ENCODE measurements around the gene INSL3.
A peak's percentile ranks its signal among the peaks of the same experiment; 100 is the strongest.

Gene INSL3

DNA sequence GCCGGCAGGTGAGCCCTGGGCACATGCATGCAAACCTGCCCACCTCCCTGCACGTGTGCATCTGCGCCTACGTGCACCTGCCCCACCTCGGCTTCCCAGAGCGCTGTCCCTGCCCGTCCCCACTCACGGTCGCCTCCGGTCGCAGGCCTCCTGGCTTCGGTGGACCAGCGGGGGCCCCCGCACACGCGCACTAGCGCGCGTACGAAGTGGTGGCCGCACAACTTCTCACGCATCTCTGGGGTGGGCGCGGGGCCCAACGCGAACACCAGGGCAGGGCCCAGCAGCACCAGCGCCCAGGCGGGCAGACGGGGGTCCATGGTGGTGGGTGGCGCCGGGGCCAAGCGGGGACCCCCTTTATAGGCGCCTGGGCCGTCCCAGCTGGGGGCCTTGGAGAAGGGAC, at the start of gene INSL3:
TSS of gene INSL3 (minus strand) at position 330 of the 400 bp plus-strand sequence. CDS start at position 317, 13 bp downstream.
- no peak for DNase-seq

GRCh38 chr19:17869114-17869608, 47.8 kb upstream of the INSL3 start:
- DNase-seq = no peak

DNA sequence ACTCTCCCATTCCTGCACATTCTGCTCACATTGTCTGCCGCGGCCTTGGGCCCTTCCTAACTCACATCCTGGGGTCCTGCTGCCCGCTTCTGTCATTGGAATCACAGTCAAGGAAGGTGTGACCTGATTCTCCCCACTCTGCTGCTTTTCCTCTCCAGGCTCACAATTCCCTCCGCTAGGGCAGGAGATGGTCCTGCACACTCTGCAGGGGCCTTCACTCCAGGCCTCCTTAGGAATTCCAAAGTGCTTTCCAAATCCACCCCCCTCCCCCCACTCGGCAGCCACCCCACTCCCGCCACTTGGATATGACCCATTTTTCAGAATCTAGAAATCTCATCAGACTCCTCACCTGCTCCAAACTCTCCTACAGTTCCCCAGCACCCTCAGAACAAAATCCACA, 47.4 kb upstream of the INSL3 start:
- no peak for DNase-seq

DNA sequence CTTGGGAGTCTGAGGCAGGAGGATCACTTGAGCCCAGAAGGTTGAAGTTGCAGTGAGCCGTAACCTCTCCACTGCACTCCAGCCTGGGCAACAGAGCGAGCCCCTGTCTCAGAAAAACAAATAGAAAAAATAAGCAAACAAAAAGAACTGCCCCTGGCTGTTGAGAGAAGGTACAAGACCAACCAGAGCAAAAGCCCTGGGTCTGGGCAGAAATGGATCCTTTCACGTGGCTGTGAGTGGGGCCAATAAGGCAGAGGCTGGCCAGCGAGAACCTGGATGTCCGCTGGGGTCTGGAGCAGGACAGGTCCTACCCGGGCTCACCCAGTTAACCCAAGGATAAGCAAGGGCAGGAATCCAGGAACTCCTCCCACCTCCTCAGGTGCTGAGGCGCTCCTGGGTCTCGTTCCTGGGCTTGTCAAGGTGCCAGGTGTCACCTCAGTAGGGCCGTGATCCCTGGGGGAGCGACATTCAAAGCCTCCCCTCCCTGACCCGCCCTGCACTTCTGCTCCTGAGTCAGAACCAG, 45.7 kb upstream of the INSL3 start:
- DNase-seq = no peak

DNA sequence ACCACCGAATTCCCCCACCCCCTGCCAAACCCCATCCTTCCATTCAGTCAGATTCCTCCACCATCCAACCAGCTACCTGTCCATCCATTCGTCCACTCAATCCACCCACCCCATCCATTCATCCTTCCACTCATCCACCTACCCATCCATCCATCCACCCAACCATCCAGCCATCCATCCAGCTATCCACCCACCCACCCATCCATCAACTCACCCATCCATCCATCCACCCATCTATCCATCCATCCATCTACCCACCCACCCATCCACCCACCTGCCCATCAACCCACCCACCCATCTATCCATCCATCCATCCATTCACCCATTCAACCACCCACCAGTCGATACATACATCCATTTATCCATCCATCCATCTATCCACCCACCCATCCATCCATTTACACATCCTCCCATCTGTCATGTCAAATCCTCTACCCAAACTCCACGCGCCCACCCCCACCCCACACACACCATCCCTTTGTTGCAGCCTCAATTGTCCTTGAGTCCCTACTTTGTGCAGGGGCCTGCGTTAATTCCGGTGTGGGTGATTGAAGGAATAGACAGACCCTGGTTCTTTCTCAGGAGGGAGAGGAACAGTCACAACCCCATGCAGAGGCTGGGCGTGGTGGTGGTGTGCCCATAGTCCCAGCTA, 45.1 kb upstream of the INSL3 start:
- no peak for DNase-seq

- no peak for DNase-seq
Observed at GRCh38 chr19:17865364-17866311, 44.3 kb upstream of the INSL3 start.

- DNase-seq = no peak
Observed at GRCh38 chr19:17863520-17864182, 42.3 kb upstream of the INSL3 start.

DNA sequence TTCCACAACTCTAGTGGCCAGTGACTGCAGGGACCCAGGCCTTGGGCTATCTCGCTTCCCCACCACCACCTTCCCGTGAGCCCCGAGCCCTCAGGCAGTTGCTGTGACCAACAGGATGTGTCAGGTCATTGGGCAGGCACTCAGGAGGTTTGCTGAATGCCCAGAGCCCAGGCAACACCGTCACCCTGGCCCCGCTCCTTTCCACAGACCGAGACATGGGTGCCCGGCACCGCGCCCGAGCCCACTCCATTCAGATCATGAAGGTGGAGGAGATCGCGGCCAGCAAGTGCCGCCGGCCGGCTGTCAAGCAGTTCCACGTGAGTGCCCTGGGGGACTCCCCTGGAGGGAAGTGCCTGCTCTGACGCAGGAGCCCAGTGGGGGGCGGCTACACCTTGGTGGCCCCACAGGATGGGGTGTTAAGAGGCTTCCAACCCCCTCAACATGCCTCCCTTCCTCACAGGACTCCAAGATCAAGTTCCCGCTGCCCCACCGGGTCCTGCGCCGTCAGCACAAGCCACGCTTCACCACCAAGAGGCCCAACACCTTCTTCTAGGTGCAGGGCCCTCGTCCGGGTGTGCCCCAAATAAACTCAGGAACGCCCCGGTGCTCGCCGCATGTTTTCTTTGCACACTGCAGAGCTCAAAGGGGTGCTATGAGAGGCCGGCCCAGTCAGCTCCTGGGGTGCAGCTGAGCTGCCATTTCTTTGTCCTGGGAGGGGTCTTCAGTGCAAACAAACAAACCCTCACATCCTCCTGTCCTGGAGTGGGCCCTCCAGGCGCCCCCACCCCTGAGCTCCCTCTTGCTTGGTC, 41.6 kb upstream of the INSL3 start:
- DNase-seq = no peak

GRCh38 chr19:17861542-17862402, 40.5 kb upstream of the INSL3 start:
- DNase-seq = no peak

DNA sequence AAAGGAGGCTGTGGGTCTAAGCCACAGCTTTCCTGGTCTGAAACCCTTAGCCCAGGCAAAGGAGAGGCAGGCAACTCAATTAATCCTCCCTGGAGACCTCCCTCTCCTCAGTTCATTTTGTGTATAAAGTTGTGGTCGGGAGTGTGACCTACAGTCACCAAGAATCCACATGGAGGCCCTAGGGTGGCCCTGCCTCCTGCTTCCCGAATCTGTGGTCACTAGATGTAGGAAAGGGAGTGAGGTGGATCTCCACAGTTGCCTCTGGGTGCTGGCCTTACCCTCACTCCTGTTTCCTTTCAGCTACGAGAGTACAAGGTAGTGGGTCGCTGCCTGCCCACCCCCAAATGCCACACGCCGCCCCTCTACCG, 39.7 kb upstream of the INSL3 start:
- DNase-seq = no peak

- no peak for DNase-seq
Observed at GRCh38 chr19:17860331-17860992, 39.1 kb upstream of the INSL3 start.

DNA sequence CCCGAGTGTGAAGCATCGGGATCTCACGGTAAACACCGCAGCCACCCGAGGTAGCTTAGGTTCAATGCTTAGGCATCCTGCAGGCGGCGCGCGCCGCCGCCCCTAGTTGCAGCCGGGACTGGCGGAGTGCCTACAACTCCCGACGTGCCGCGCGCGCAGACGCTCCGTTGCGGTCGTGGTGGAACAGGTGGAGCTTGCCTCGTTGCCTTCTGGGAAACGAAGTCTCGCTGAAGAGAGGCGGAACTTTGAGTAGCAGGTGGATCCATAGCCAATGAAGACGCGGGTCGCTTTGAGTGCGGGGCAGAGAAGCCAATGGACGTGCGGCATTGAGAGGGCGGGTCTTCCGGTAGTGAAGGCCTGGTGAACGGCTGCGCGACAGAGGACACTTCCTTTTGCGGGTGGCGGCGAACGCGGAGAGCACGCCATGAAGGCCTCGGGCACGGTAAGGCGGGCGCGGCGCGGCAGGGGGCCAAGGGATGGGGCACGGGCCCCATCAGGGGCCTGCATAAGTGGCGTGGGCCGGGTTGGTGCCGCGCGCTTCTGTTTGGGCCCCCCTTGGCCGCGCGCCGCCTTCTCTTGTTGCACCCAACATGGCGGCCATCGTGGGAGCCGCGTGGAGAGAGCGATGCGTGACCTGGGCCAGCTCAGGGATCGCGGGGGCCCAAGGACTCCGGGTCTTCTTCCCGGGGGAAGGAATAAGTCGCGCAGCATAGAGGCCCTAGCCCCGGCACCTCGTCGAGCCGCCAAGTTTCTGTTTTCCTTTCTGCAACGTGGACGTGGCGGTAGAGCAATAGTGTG, 38.4 kb upstream of the INSL3 start, which contains the start of gene RPL18A:
TSS of gene RPL18A (plus strand) at position 378 of the 798 bp plus-strand sequence. CDS start at position 425, 47 bp downstream.
- peak; percentile 77 to 100 (median 99) for DNase-seq

DNA sequence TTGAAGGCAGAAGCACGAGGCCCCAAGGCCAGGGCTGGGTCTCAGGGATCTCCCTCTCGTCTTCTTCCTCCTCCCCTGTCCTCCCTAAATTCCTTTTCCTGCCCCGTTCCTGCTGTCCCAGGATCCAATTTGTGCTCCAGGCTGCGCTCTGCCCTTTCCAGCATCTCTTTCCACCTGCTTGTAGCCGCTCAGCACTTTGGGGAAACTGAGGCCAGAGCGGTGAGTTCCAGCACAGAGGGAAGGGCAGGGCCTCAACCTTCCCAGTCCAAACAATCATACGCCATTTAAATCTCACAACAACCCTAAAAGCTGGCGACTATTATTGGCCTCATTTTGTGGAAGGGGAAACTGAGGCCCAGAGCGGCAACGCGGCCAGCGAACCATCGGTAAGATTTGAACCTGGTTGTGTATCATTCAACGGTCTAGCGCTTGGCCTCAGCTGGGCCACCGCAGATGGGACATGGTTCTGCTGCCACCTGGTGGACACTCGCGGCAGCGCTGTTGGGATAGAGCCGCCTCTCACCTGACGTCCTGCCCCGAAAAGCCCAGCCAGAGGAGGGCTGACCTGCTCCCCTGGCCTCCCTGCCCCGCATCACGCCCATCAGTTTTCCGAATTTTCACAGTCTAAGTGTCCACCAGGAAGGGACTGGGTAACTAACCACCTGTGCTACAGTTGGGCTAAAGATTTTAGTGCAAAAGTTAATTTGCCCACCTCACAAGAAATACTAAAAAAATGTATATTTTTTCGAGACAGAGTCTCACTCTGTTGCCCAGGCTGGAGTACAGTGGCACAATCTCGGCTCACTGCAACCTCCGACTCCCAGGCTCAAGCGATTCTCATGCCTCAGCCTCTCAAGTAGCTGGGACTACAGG, 34.2 kb upstream of the INSL3 start:
- peak in 51 of 56 donors; percentile 7 to 85 (median 56) for DNase-seq

DNA sequence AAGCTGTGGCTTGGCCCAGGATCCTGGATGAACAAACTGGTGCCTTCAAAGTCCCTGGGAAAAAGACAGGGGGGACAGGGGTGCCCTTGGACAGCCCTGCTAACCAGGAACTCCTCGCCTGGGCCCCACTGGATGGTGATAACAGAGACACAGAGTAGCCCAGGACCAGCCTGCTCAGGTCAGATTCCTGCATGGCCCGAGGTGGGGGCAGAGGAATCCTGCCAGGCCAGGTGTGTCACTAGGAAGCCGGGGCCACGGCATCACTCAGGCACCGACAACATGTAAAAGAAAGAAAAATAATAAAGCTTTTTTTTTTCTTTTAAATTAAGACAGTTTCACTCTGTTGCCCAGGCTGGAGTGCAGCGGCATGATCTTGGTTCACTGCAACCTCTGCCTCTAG, 32.7 kb upstream of the INSL3 start:
- DNase-seq = no peak

DNA sequence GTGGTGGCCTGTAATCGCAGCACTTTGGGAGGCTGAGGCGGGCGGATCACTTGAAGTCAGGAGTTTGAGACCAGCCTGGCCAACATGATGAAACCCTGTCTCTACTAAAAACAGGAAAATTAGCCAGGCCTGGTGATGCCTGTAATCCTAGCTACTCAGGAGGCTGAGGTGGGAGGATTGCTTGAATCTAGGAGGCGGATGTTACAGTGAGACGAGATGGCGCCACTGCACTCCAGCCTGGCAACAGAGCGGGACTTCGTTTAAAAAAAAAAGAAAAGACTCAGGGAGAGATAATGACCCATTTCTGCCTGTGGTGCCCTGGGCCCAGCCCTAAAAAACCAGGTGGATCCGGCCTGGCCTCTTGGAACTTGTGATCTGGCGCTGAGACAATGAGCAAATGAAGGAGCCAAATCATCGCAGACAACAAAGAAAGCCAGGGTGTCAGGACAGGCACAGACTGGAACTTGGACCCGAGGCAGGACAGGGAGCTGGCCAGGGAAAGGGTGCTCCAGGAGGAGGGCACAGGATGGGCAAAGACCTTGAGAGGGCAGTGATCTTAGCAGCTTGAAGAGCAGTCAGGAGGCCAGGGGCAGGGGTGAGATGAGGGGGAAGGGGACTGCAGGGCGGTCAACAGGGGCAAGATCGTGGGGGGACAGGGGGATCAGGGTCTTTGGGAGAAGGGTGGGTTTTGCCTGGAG, 27.4 kb upstream of the INSL3 start:
- no peak for DNase-seq
